ENCODE data around the gene CKAP5.

CKAP5 gene

DNA sequence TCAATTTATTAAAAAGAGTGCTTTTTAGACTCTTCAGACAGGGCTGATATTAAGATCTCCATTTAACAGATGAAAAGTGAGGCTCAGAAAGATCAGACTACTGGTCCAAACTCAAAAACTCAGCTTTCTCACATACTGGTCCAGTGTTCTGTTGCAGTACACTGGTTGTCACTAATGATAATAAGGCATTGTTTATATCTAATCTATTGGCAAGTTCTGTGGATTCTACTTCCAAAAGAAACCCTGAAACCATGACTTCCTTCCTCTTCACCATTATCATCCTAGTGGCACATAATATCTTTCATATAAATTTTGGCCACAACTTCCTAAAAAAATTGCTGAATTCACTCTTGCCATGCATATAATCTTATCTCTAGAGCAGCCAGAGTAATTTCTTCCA lies 90.1 kb downstream of the CKAP5 start:
- H3K4me3 ChIP-seq, result no peak overlapping the region
- TF ChIP-seq, protein P1, sequence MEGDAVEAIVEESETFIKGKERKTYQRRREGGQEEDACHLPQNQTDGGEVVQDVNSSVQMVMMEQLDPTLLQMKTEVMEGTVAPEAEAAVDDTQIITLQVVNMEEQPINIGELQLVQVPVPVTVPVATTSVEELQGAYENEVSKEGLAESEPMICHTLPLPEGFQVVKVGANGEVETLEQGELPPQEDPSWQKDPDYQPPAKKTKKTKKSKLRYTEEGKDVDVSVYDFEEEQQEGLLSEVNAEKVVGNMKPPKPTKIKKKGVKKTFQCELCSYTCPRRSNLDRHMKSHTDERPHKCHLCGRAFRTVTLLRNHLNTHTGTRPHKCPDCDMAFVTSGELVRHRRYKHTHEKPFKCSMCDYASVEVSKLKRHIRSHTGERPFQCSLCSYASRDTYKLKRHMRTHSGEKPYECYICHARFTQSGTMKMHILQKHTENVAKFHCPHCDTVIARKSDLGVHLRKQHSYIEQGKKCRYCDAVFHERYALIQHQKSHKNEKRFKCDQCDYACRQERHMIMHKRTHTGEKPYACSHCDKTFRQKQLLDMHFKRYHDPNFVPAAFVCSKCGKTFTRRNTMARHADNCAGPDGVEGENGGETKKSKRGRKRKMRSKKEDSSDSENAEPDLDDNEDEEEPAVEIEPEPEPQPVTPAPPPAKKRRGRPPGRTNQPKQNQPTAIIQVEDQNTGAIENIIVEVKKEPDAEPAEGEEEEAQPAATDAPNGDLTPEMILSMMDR (IDR thresholded peaks at IDR 0.05), result no peak
- no peak overlapping the region for H3K27ac ChIP-seq
- DNase-seq (ENCODE audit: low spot score), result no peak

DNA sequence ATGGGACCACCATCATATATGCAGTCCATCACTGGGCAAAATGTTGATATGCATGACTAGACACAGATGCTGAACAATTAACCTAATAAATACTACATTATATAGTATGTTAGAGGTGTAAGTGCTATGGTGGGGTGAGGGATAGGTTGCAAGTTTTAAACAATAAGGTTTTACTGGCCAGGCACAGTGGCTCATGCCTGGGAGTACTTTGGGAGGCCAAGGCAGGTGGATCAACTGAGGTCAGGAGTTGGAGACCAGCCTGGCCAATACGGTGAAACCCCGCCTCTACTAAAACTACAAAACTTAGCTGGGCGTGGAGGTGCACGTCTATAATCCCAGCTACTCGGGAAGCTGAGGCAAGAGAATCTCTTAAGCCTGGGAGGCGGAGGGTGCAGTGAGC lies 98.9 kb downstream of the CKAP5 start:
- TF ChIP-seq, protein P1 (IDR thresholded peaks at IDR 0.05), result no peak
- DNase-seq (ENCODE audit: low spot score), result no peak
- Histone ChIP-seq H3K4me3 (no peak overlapping the region), H3K27ac (no peak overlapping the region)

DNA sequence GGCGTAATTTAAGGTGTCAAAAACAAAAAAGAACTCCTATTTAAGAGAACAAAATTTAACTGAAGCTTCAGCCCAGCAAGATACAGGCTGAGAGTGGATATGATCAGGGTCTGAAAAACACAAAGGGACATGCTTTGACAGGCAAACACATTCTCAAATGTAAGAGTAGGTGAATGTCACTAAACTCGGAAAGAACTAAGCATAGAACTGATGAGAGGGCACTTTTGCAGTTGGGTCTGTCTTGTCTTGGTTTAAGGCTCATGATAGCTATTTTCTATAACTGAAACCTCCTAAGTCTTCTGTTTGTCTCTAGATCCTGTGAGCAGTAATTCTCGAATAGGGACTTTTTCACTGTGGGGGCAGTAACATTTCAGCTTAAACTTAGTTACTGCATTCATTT lies 100.1 kb downstream of the CKAP5 start:
- no peak for DNase-seq (ENCODE audit: low spot score)
- Histone ChIP-seq H3K27ac (no peak overlapping the region), H3K4me3 (no peak overlapping the region)
- TF ChIP-seq, protein P1 (IDR thresholded peaks at IDR 0.05), result no peak

DNA sequence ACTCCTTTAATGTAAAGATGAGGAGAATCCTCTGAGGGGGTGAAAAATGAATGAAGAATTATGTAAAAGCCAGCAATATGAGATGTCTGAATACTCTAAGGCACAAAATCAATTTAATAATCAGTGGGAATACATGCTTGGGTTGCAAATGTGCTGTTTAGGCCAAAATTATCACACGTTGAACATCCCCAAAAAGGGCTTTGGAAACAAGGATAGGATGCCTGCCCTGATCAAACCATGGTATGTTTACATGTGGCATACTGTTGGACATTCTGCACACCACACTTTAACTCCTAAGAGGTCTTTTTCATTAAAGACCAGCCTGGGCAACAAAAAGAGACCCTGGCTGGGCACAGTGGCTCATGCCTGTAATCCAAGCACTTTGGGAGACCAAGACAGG lies 100.8 kb downstream of the CKAP5 start:
- Histone ChIP-seq H3K4me3 (no peak overlapping the region), H3K27ac (no peak overlapping the region)
- TF ChIP-seq, protein P1 (IDR thresholded peaks at IDR 0.05), result no peak
- DNase-seq (ENCODE audit: low spot score), result no peak

DNA sequence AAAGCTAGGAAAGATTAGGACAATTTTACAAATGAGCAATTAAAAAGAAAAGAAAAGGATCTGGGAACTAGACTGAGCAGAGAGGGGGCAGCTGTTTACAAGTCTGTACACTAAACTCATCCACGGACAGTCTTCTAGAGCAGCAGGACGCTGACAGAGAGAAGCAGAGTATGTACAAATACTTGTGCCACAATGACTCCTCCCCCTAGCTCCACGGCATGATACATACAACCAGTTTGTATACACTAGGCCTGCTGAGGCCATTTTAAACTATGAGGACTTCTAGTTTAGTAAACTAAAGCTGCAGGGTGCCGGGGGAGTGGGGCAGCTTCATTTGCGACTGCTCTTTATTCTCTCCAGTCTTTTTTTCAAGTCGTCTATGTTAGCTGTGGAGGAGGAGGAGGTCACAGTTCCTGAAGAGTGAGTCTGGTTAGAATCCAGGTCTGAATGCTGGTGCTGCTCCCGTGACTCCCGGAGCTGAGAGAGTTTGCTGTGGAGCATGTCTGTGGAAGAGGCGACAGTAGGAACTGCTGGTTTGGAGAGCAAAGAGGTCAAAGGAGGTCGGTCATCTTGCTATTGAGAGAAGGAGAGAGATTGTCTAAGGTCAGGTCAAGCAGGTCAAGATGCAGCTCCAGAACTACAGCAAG lies 102.3 kb downstream of the CKAP5 start:
- Histone ChIP-seq H3K4me3 (no peak overlapping the region), H3K27ac (no peak overlapping the region)
- TF ChIP-seq, protein P1 (IDR thresholded peaks at IDR 0.05), result no peak
- DNase-seq (ENCODE audit: low spot score), result no peak

DNA sequence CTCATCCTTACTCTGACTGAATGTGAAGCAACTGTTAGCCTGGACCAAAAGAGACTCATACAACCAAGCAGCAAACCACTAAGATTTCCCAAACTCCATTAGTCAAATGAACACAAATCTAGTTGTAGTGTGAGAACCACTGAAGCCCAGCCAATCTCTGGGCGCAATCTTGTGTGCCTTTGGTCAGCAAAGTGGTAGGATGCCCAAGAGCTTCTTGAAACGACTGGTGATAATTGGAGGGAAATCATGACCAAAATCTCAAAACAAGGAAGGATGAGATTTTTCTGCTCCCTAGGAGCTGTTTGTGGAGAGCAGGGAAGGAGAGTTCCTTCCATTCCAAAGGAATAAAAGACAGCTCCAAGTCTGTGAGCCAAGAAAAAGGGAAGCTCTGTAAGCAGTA lies 103.0 kb downstream of the CKAP5 start:
- no peak overlapping the region for H3K4me3 ChIP-seq
- TF ChIP-seq, protein P1 (IDR thresholded peaks at IDR 0.05), result no peak
- no peak overlapping the region for H3K27ac ChIP-seq
- no peak for DNase-seq (ENCODE audit: low spot score)
